ENCODE results near the gene GXYLT2. TPM values are rescaled to one million over a fixed set of nuclear protein-coding genes. Genes with fewer than 3 reads are reported as not detected.

Gene GXYLT2
- total and polyA plus RNA-seq, 10 of the 15 experiments (the other 5 are each of a cell fraction or from before 2014, with no cell fraction given) = 0.27 to 2.6 (median 0.78) TPM

GRCh38 chr3:72847751-72848702 is 39.8 kb upstream of the GXYLT2 start, which contains the start of gene SHQ1 (continued):
- TF ChIP-seq E4F1 (IDR thresholded peaks at IDR 0.05; ENCODE audit: borderline replicate concordance, partially characterized antibody) = peak; percentile 79
- 0 out of 2 replicates have a peak, but pooled peaks have one; percentile 31 for TF ChIP-seq PAX5 (IDR thresholded peaks at IDR 0.05; ENCODE audit: borderline replicate concordance, low read depth, low read length)
- peak; percentile 92 for TF ChIP-seq ZNF687 (IDR thresholded peaks at IDR 0.05)
- peak; percentile 93 for TF ChIP-seq ZBTB40 (IDR thresholded peaks at IDR 0.05; ENCODE audit: borderline replicate concordance)
- TF ChIP-seq NR2C2 (IDR thresholded peaks at IDR 0.05; ENCODE audit: borderline replicate concordance, control insufficient read depth, insufficient read length, low read depth) = no peak
- peak; percentile 78 for TF ChIP-seq POLR2AphosphoS5 (IDR thresholded peaks at IDR 0.05; ENCODE audit: low read length)
- no peak for TF ChIP-seq EZH2 (IDR thresholded peaks at IDR 0.05; ENCODE audit: borderline replicate concordance, control insufficient read depth, low read depth, low read length)
- no peak for TF ChIP-seq ZNF384 (IDR thresholded peaks at IDR 0.05; ENCODE audit: borderline replicate concordance, low read depth, low read length)
- TF ChIP-seq E2F4 (IDR thresholded peaks at IDR 0.05; ENCODE audit: low read depth, low read length) = peak; percentile 92
- TF ChIP-seq PAX8 (IDR thresholded peaks at IDR 0.05) = no peak
- peak; percentile 42; the same call in 1 of the 2 replicates for TF ChIP-seq IRF3 (IDR thresholded peaks at IDR 0.05)
- TF ChIP-seq POU2F2 (IDR thresholded peaks at IDR 0.05; ENCODE audit: borderline replicate concordance, low read depth, low read length) = peak; percentile 37; the same call in 2 of the 3 replicates
- peak in 1 of 2 experiments; percentile 31; a peak in 3 of 4 replicates for TF ChIP-seq IKZF2 (IDR thresholded peaks at IDR 0.05)

Data from GM12878 (cell line).